ENCODE measurements around the gene SGTA. TPM values are rescaled to one million over a fixed set of nuclear protein-coding genes. Genes with fewer than 3 reads are reported as not detected.

SGTA gene, protein sequence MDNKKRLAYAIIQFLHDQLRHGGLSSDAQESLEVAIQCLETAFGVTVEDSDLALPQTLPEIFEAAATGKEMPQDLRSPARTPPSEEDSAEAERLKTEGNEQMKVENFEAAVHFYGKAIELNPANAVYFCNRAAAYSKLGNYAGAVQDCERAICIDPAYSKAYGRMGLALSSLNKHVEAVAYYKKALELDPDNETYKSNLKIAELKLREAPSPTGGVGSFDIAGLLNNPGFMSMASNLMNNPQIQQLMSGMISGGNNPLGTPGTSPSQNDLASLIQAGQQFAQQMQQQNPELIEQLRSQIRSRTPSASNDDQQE
- total RNA-seq: 10 to 100 TPM; 72.4 to 87.9 TPM

DNA sequence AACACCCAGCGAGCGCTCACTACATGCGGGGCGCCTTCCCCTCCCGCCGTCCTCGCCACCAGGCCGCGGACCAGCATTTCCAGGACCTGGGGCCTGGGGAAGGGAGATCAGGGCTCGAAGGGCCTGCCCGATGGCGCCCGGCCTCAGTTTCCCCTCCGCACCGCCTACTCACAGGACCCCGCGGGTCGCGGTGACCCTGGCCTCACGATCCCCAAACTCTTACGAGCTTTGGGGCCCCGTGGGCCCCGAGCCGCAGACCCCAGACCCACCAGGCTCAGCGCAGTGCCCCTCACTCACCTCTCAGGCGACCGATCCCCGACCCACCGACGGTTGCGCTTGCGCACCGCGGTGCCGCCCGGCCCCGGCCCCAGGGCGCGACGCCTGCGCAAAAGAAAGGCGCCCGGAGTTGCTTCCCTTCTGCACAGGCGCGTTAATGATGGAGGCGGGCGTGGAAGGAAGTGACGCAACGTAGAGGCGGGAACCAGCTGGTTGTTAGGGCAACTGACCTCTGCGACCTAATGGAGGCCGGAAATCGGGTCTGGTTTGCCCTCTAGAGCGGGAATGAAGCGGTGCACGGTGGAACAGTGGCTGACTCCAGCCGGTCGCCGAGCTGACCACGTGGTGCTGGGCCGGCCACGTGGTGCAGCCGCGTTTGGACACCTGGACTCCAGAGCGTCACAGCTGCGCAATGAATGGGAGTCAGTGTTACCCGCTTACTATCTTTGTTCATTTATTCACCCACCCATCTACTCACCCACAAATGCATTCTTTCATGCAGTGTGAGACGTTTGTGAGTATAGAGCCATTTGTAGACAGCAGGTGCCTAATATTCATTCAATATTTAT, at the start of gene SGTA:
TSS of gene SGTA (minus strand) at position 338 of the 845 bp plus-strand sequence. CDS start 14,205 bp downstream, outside the sequence.
- under 1% methylated on average over 66 of the region's 68 CpGs for WGBS
- DNase-seq (ENCODE audit: low spot score): peak; percentile 96
- intact Hi-C loops (cut with DNase I): loop anchor here (5.0 to 10.0 kb wide), 2 partner anchors 59 to 252 kb away; partner anchors contain the start of gene ZNF555
- H3K27ac ChIP-seq: peak within 1 kb of the TSS; percentile 85 to 87
- no peaks in the 10 kb centered on the region for H3K27me3 ChIP-seq (replicated peaks; ENCODE audit: insufficient read depth)
- TF ChIP-seq, protein P1, sequence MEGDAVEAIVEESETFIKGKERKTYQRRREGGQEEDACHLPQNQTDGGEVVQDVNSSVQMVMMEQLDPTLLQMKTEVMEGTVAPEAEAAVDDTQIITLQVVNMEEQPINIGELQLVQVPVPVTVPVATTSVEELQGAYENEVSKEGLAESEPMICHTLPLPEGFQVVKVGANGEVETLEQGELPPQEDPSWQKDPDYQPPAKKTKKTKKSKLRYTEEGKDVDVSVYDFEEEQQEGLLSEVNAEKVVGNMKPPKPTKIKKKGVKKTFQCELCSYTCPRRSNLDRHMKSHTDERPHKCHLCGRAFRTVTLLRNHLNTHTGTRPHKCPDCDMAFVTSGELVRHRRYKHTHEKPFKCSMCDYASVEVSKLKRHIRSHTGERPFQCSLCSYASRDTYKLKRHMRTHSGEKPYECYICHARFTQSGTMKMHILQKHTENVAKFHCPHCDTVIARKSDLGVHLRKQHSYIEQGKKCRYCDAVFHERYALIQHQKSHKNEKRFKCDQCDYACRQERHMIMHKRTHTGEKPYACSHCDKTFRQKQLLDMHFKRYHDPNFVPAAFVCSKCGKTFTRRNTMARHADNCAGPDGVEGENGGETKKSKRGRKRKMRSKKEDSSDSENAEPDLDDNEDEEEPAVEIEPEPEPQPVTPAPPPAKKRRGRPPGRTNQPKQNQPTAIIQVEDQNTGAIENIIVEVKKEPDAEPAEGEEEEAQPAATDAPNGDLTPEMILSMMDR (IDR thresholded peaks at IDR 0.05): peak in 3 of 4 experiments; percentile 21 to 76 (median 67)
- TF ChIP-seq POLR2A (IDR thresholded peaks at IDR 0.05) (peak; percentile 79), POLR2AphosphoS5 (IDR thresholded peaks at IDR 0.05) (peak; percentile 99)
- H3K4me1 ChIP-seq (replicated peaks): peaks cover 5% of the 10 kb centered on the region
- no peaks in the 10 kb centered on the region for H3K36me3 ChIP-seq
- no peaks in the 10 kb centered on the region for H3K9me3 ChIP-seq
- H3K4me3 ChIP-seq: peak within 1 kb of the TSS; percentile 84 to 97

DNA sequence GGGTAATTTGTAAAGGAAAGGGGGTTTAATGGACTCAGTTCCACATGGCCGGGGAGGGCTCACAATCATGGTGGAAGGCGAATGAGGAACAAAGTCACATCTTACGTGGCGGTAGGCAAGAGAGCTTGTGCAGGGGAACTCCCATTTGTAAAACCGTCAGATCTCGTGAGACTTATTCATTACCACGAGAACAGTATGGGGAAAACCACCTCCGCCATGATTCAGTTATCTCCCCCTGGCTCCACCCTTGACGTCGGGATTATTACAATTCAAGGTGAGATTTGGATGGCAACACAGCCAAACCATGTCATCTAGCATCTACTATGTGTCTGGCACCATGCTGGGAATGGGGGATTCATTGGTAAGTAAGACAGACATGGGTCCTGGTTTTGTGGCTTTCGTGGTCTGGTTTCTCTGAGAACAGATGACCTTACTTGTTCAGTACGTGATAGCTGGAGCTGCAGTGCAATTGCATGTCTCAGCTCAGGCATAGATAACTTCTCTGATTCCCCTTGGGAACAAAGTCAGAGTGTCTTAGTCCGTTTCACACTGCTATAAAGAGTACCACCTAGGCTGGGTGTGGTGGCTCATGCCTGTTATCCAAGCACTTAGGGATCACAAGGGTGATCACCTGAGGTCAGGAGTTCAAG, 44.9 kb upstream of the SGTA start:
- TF ChIP-seq, protein P1 (IDR thresholded peaks at IDR 0.05): no peak
- TF ChIP-seq POLR2AphosphoS5 (IDR thresholded peaks at IDR 0.05) (no peak), POLR2A (IDR thresholded peaks at IDR 0.05) (no peak)
- Histone ChIP-seq H3K27me3 (replicated peaks; ENCODE audit: insufficient read depth) (no peaks in the 10 kb centered on the region), H3K9me3 (no peaks in the 10 kb centered on the region), H3K4me3 (no peak overlapping the region), H3K36me3 (peaks cover 2 to 5% of the 10 kb centered on the region in 2 donors), H3K27ac (no peak overlapping the region), H3K4me1 (replicated peaks) (no peaks in the 10 kb centered on the region)
- intact Hi-C loops (cut with DNase I): no loop called here
- DNase-seq (ENCODE audit: low spot score): no peak
- WGBS: 95% methylated on average over 13 of the region's 13 CpGs

DNA sequence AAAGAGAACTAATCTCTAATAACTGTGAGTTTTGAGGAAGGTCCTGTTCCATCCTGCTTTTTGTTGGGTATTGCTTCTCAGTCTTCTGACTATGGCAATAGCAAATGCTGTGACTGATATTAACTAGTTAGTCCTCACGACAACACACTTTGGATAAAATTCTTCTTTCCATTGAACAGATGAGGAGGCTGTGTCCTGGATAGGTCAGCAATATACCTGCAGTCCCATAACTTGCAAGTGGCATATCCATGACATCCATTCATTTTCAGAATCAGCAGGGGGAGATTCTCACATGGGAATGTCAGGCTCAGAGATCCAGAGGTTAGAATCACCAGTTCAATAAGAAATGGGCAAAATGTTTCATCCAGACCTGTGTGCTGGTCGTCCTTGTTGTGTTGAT, 43.9 kb upstream of the SGTA start:
- Histone ChIP-seq H3K27me3 (replicated peaks; ENCODE audit: insufficient read depth) (no peaks in the 10 kb centered on the region), H3K27ac (no peak overlapping the region), H3K36me3 (no peaks in the 10 kb centered on the region), H3K4me3 (no peak overlapping the region), H3K4me1 (replicated peaks) (no peaks in the 10 kb centered on the region), H3K9me3 (no peaks in the 10 kb centered on the region)
- WGBS: 96% methylated on average over 2 of the region's 2 CpGs
- TF ChIP-seq, protein P1 (IDR thresholded peaks at IDR 0.05): no peak
- TF ChIP-seq POLR2A (IDR thresholded peaks at IDR 0.05) (no peak), POLR2AphosphoS5 (IDR thresholded peaks at IDR 0.05) (no peak)
- no peak for DNase-seq (ENCODE audit: low spot score)
- intact Hi-C loops (cut with DNase I): no loop called here

DNA sequence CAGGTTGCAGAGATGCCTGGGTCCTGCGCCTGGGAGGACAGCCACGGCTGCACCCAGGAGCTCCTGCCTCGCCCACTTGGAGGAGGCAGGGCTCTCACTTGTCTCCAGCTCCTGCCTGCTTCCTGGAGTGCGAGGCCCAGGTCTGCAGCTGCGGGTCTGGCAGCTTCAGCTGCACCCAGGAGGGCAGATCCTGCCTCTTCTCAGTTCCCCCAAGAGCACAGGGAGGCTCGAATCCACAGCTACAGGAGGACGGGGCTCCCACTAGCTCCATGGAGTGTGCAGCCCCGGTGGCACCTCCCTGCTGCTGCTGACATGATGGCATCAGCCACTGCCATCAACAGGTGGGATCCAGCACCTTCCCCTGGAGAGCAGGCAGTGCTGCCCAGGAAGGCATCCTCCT, 41.1 kb upstream of the SGTA start:
- Histone ChIP-seq H3K9me3 (no peaks in the 10 kb centered on the region), H3K27me3 (replicated peaks; ENCODE audit: insufficient read depth) (no peaks in the 10 kb centered on the region), H3K27ac (no peak overlapping the region), H3K4me3 (no peak overlapping the region), H3K36me3 (no peaks in the 10 kb centered on the region), H3K4me1 (replicated peaks) (no peaks in the 10 kb centered on the region)
- intact Hi-C loops (cut with DNase I): no loop called here
- DNase-seq (ENCODE audit: low spot score): no peak
- TF ChIP-seq POLR2A (IDR thresholded peaks at IDR 0.05) (no peak), POLR2AphosphoS5 (IDR thresholded peaks at IDR 0.05) (no peak)
- TF ChIP-seq, protein P1 (IDR thresholded peaks at IDR 0.05): no peak
- 78% methylated on average over 8 of the region's 8 CpGs for WGBS

Data from prostate gland (tissue), 2 donors.